Activated T-helper 2 cell treated with anti-CD3 and anti-CD28 coated beads, Interferon-gamma antibody, Interleukin-2, Interleukin-4, amounts not matched to agents 10 μg/mL and 5 μg/mL and 100 μg/mL, durations not matched to agents 14 hours and 24 hours and 36 hours (primary cell): ENCODE results near the gene PEX1. TPM values are rescaled to one million over a fixed set of nuclear protein-coding genes. Genes with fewer than 3 reads are reported as not detected.

ENCODE experiments used
- DNase-seq: peaks from one replicate; pipeline ENCODE4 v3.0.0; 2021; ENCODE audit warnings: low spot score
- H3K27ac Mint-ChIP-seq: one replicate; pipeline ENCODE4 v1.8.0; 2021; ENCODE audit warnings: mixed read lengths
- H3K27me3 Mint-ChIP-seq: one replicate; pipeline ENCODE4 v1.8.0; 2021; ENCODE audit warnings: low read depth, mixed read lengths
- H3K36me3 Mint-ChIP-seq: one replicate; pipeline ENCODE4 v1.8.0; 2021; ENCODE audit warnings: low read depth, mixed read lengths
- H3K4me1 Mint-ChIP-seq: one replicate; pipeline ENCODE4 v1.8.0; 2021; ENCODE audit warnings: low read depth, mixed read lengths
- H3K4me3 Mint-ChIP-seq: one replicate; pipeline ENCODE4 v1.8.0; 2021; ENCODE audit warnings: low read depth, mild to moderate bottlenecking, moderate library complexity, mixed read lengths
- H3K9me3 Mint-ChIP-seq: one replicate; pipeline ENCODE4 v1.8.0; 2021; ENCODE audit warnings: mixed read lengths
- intact Hi-C: fragments of 100-400 bp; cut with micrococcal nuclease; formaldehyde crosslinking; loops from one replicate; pipeline ENCODE4 v1.15.1; 2023
- total RNA-seq: library from RNA; stranded (reverse); gene quantifications from 2 replicates; pipeline ENCODE4 v1.2.3, GENCODE V29; 2022

The PEX1 gene
- total RNA-seq, 1 donor from 2014 or later: 15.1 TPM

DNA sequence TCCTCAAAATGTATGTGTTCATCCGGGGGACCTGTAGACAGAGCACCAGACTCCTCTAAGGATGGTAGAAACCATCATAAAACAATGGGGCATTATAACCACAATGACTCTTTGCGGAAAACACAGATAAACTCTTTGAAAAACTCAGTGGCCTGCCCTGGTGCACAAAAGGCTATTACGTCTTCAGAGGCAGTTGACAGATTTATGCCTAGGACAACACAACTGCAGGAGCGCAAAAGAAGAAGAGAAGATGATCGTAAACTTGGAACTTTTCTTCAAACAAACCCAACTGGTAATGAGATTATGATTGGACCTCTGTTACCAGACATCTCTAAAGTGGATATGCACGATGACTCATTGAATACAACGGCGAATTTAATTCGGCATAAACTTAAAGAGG, 6.3 kb upstream of the PEX1 start:
- H3K27me3 Mint-ChIP-seq: no peaks in the 10 kb centered on the region
- no peak overlapping the region for H3K27ac Mint-ChIP-seq
- no peak overlapping the region for H3K4me3 Mint-ChIP-seq
- intact Hi-C loops: no loop called here
- H3K9me3 Mint-ChIP-seq: no peaks in the 10 kb centered on the region
- peaks cover 13% of the 10 kb centered on the region for H3K4me1 Mint-ChIP-seq
- H3K36me3 Mint-ChIP-seq: peaks cover 66% of the 10 kb centered on the region
- no peak for DNase-seq

DNA sequence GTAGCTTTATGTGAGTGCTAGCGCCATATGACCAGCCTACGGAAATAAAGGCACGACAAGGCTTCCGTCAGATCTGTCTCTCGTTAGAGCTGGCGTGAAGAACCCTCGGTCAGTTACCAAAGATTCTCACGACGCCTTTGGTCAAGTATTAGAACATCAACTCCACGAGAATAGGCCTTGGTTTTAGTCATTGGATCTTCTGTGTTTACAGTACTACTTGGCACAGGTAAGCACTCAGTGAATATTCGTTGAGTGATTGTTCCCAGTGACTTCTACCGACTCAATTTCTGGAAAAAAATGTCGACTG, 591 bp upstream of the PEX1 start:
- Mint-ChIP-seq H3K9me3 (no peaks in the 10 kb centered on the region), H3K27ac (peak overlapping the region; percentile 95), H3K36me3 (peaks cover 31% of the 10 kb centered on the region), H3K4me1 (peaks cover 20% of the 10 kb centered on the region), H3K4me3 (peak overlapping the region; percentile 92), H3K27me3 (no peaks in the 10 kb centered on the region)
- DNase-seq: no peak
- intact Hi-C loops: loop anchor here (1.0 to 10.0 kb wide), 9 partner anchors 61 to 589 kb away; partner anchors contain the start of genes AKAP9, ANKIB1, CYP51A1 and FAM133B

DNA sequence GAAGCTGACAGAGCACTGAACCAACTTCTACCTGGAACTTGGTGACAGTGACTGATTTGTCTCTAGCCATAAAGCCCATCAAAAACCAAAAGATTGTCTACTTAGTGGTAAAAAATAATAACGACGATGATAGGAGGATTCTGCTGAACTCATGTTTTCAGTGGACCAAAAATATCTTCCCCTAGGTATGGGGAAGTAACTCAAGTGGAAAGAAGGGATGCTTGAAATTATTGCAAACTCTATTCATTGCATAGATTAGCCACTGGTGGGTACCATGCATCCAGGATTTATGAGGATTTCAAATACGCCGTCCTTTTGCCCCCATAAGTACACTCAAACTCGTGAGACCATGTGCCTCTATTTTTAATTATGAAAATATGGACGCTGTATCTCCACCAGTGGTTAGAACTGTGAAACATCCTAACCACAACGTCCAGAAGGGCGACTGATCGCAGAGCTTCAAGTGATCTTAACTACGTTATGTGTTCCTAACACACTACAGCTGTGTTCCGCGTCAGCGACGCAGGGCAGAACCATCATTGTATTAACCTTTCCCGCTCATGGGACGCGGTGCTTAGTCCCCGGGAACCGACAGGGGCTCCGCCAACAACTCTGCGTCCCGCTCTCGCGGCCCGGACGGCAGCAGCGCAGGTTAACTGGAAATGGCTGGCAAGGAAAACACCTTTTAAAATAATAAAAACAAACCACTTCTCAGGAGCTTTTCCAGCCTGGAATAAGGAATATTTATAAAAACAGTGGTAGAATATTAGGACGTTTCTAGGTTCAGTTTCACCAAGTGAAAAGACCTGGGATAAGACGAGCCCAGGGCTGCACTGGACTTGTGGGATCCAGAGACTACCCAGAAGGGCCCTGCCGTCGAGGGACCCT, 776 bp downstream of the PEX1 start:
- peaks cover 18% of the 10 kb centered on the region for H3K4me1 Mint-ChIP-seq
- peak overlapping the region; percentile 92 for H3K4me3 Mint-ChIP-seq
- peaks cover 22% of the 10 kb centered on the region for H3K36me3 Mint-ChIP-seq
- peak; percentile 53 for DNase-seq
- no peaks in the 10 kb centered on the region for H3K9me3 Mint-ChIP-seq
- intact Hi-C loops: loop anchor here (1.0 to 10.0 kb wide), 10 partner anchors 63 to 705 kb away; partner anchors contain the start of genes AKAP9, ANKIB1, CYP51A1 and FAM133B
- no peaks in the 10 kb centered on the region for H3K27me3 Mint-ChIP-seq
- H3K27ac Mint-ChIP-seq: peak overlapping the region; percentile 89

DNA sequence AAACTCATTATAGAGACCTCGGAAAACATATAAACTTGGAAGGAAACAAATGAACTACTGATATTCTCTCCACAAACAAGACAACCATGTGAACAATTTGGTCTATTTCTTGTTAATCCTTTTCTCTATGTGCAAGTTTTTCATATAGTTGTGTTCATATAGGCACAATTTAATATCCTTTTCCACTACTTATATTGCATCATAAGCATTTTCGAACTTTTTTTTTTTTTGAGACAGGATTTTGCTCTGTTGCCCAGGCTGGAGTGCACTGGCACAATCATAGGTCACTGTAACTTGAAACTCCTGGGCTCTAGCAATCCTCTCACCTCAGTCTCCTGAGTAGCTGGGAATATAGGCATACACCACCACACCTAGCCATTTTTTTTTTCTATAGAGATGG, 5.2 kb downstream of the PEX1 start:
- H3K27me3 Mint-ChIP-seq: no peaks in the 10 kb centered on the region
- intact Hi-C loops: loop anchor here (10.0 kb wide), 1 partner anchor 578 kb away; the partner anchor contains the start of gene AKAP9
- peaks cover 12% of the 10 kb centered on the region for H3K4me1 Mint-ChIP-seq
- peaks cover 2% of the 10 kb centered on the region for H3K36me3 Mint-ChIP-seq
- no peak overlapping the region for H3K27ac Mint-ChIP-seq
- no peak for DNase-seq
- H3K9me3 Mint-ChIP-seq: no peaks in the 10 kb centered on the region
- no peak overlapping the region for H3K4me3 Mint-ChIP-seq

DNA sequence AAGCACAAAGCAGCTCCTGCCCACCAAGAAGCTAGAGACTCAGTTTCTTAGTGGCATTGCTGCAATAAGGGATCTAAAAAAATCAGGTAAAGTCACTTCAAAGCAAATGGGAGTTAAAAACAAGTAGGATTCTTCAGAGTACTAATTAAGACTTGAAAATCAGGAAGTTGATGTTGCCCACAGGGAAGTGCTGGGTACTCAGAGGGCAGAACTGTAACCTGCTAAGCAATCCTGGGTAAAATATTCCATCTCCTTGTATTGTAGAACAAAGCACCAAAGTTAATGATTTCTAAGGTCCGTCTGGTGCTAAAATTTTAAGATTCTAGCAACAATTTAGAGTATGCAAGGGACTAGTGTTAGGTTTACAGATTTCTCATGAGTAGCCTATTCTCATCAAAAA, 8.3 kb downstream of the PEX1 start:
- intact Hi-C loops: loop anchor here (10.0 kb wide), 1 partner anchor 575 kb away; the partner anchor contains the start of gene AKAP9
- Mint-ChIP-seq H3K9me3 (no peaks in the 10 kb centered on the region), H3K27me3 (no peaks in the 10 kb centered on the region), H3K4me3 (no peak overlapping the region), H3K4me1 (no peaks in the 10 kb centered on the region), H3K27ac (no peak overlapping the region), H3K36me3 (peaks cover 11% of the 10 kb centered on the region)
- no peak for DNase-seq

DNA sequence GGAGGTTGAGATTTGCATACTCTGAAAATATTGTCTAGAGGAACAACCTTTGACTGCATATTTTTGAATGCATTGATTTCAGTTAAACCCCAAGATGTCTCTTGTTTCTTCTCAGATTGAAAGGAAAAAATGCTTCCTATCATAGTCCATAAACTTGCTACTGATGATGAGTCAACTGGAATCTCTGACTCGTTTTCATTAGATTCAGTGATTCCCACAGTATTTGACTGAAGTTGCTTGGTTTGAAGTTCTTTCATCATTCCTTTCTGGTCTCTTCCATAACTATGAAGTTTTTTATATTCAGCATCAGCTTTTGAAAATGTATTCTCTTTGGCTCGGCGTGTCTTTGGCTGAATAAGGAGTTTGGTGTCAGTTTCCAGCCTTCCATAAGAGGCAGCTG, 10.7 kb downstream of the PEX1 start:
- no peak overlapping the region for H3K27ac Mint-ChIP-seq
- no peak overlapping the region for H3K4me3 Mint-ChIP-seq
- intact Hi-C loops: no loop called here
- H3K27me3 Mint-ChIP-seq: no peaks in the 10 kb centered on the region
- H3K9me3 Mint-ChIP-seq: no peaks in the 10 kb centered on the region
- peaks cover 14% of the 10 kb centered on the region for H3K36me3 Mint-ChIP-seq
- no peaks in the 10 kb centered on the region for H3K4me1 Mint-ChIP-seq
- no peak for DNase-seq

DNA sequence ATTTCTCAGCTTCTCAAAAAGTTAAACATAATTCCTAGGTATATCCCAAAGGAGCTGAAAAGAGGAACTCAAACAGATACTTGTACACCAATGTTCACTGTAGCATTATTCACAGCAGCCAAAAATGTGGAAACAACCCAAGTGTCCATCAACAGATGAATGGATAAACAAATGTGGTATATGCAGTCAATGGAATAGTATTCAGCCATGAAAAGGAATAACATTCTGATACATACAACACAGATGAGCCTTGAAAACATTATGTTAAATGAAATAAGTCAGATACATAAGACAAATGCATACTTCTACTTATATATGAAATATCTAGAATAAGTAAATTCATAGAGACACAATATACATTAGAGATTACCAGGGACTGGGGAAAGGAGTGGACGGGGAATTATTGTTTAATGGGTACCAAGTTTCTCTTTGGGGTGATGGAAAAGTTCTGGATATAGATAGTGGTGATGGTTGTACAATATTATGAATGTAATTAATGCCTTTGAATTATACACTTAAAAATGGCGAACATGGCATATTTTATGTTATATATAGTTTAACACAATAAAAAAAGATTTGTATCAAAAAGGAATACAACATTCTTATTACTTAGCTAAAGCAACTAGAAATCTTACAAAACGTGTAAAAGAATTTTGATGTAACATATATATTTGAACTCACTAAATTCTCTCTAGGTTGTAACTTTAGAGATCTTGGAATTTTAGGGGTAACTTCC, 15.0 kb downstream of the PEX1 start:
- Mint-ChIP-seq H3K4me3 (no peak overlapping the region), H3K27me3 (no peaks in the 10 kb centered on the region), H3K27ac (no peak overlapping the region), H3K4me1 (no peaks in the 10 kb centered on the region), H3K9me3 (no peaks in the 10 kb centered on the region), H3K36me3 (peaks cover 15% of the 10 kb centered on the region)
- intact Hi-C loops: no loop called here
- no peak for DNase-seq

DNA sequence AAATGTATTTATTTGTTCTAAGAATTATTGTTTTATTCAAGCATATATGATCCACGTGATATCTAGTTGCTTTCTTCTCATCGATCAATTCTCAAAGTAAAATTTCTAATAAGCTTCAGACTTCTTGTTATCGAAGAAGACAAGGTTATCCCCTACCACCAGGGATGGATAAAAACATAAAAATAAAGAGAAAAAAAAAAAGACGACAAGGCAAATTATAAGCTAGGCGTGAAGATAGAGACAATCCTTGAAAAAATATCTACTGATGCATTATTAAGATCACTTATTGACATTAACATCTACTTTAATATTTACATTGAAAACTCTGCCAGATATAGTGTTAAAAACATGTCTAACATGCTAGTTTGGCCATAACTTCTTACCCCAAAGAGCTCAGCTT, 19.4 kb downstream of the PEX1 start:
- Mint-ChIP-seq H3K27ac (no peak overlapping the region), H3K36me3 (peaks cover 6% of the 10 kb centered on the region), H3K4me1 (peaks cover 2% of the 10 kb centered on the region), H3K27me3 (no peaks in the 10 kb centered on the region), H3K4me3 (no peak overlapping the region), H3K9me3 (no peaks in the 10 kb centered on the region)
- DNase-seq: no peak
- intact Hi-C loops: no loop called here

DNA sequence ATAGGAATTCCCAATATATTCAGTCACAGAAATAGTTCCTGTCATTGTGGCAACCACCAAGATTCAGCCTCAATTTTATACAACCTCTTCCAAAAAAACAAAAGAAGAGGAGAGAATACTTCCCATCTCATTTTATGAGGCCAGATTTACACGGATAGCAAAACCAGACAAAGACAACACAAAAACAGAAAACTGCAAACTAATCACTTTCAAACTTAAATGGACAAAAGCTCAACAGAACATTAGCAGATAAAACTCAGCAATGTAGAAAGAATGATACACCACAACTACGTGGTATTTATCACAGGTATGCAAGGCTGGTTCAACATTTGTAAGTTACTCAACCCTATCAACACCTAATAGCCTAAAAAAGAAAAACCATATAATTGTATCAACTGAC, 22.0 kb downstream of the PEX1 start:
- Mint-ChIP-seq H3K27me3 (no peaks in the 10 kb centered on the region), H3K9me3 (no peaks in the 10 kb centered on the region), H3K4me1 (peaks cover 7% of the 10 kb centered on the region), H3K27ac (no peak overlapping the region), H3K4me3 (no peak overlapping the region), H3K36me3 (peaks cover 3% of the 10 kb centered on the region)
- intact Hi-C loops: no loop called here
- DNase-seq: no peak

DNA sequence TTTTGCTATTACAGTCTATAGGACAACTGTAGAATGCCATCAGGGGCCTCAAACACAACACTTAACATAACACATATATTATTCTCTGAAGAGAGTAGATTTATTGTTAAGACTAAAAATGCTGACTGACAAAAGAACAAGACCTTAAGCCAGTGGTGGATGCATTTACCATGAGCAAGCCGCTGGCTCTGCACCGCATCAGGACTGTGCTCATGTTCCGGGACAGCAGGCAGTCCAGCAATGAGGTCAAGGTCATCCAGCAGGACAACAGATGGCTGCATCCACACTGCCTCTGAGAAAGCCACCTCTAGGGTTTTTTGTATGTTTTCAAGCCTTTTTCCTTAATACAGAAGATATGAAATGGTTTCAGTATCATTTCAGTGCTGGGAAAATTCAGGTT, 23.8 kb downstream of the PEX1 start:
- no peak overlapping the region for H3K4me3 Mint-ChIP-seq
- peaks cover 7% of the 10 kb centered on the region for H3K4me1 Mint-ChIP-seq
- no peaks in the 10 kb centered on the region for H3K27me3 Mint-ChIP-seq
- DNase-seq: no peak
- peaks cover 13% of the 10 kb centered on the region for H3K36me3 Mint-ChIP-seq
- no peak overlapping the region for H3K27ac Mint-ChIP-seq
- H3K9me3 Mint-ChIP-seq: no peaks in the 10 kb centered on the region
- intact Hi-C loops: no loop called here

DNA sequence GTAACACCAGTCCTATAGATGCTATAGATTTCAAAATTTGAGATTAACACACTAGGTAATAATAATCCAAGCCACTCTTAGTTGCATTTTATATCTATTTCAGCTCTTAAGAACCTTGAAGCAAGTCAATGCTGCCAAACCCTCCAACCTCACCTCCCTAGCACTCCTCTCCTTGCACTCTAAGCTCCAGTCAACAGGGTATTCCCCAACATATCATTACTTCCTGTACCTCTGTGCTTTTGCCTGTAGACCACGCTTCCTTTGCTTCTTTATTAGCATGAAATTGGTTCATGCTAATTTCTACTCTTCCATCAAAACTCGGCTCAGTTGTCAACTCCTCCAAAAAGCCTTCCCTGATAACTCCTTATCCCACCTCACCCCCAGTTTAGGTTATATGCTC, 24.6 kb downstream of the PEX1 start:
- Mint-ChIP-seq H3K9me3 (no peaks in the 10 kb centered on the region), H3K36me3 (peaks cover 13% of the 10 kb centered on the region), H3K4me1 (peaks cover 10% of the 10 kb centered on the region), H3K27me3 (no peaks in the 10 kb centered on the region), H3K27ac (no peak overlapping the region), H3K4me3 (no peak overlapping the region)
- intact Hi-C loops: loop anchor here (2.0 kb wide), 1 partner anchor 37 kb away; no protein-coding TSS in a partner anchor
- DNase-seq: no peak

DNA sequence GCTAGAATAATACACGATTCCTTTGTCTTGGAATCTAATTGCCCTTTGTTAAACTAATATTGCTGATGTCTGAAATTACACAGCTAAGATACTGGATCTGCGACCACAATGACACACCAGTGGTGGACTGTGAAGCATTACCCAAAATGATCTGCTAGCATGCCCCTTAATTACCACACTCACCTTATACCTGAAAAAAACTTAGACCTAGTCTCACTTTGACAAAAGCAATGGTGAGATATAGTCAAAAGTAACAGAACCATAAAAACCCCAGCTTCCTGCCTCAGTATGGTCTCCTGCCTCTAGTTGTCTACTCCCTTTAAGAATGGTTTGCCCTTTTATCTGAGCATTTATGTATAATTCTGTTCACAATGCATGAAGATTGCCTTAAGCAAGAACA, 29.8 kb downstream of the PEX1 start:
- intact Hi-C loops: no loop called here
- no peak overlapping the region for H3K27ac Mint-ChIP-seq
- no peak for DNase-seq
- no peaks in the 10 kb centered on the region for H3K27me3 Mint-ChIP-seq
- no peak overlapping the region for H3K4me3 Mint-ChIP-seq
- H3K36me3 Mint-ChIP-seq: peaks cover 27% of the 10 kb centered on the region
- H3K9me3 Mint-ChIP-seq: no peaks in the 10 kb centered on the region
- peaks cover 8% of the 10 kb centered on the region for H3K4me1 Mint-ChIP-seq

DNA sequence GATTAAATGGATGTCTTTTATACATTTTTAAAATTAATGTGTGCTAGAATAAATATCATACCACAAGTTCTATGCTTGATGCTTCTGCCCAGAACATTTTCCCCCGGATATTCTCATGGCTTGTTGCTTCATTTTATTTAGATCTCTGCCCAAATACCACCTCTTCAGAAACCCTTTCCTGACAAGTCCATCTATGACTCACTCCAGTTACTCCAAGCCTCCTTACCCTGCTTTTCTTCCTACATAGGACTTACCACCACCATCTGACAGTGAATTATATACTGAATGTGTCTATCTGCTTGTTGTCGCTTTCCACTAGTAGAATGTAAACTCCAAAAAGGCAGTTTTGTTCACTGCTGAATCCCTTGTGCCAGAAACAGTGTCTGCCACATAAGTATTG, 31.4 kb downstream of the PEX1 start:
- DNase-seq: no peak
- intact Hi-C loops: no loop called here
- no peaks in the 10 kb centered on the region for H3K9me3 Mint-ChIP-seq
- peaks cover 32% of the 10 kb centered on the region for H3K36me3 Mint-ChIP-seq
- H3K4me1 Mint-ChIP-seq: peaks cover 6% of the 10 kb centered on the region
- no peak overlapping the region for H3K4me3 Mint-ChIP-seq
- H3K27me3 Mint-ChIP-seq: no peaks in the 10 kb centered on the region
- H3K27ac Mint-ChIP-seq: no peak overlapping the region
